NOMO-1 (cell line): ENCODE measurements around the gene TMEM255A.
A peak's percentile ranks its signal among the peaks of the same experiment; 100 is the strongest.
"Not testable (repeated sequence)": the region's sequence is repeated elsewhere in the genome, so short reads cannot be mapped to it uniquely, and the experiment has no call there.

Source experiments
- DNase-seq, 2 experiments: peaks; one replicate each; lab custom pipeline; 2025; ENCODE audit not compliant: unreplicated experiment in 2 of 2; lab: John Stamatoyannopoulos, UW

TMEM255A gene

DNA sequence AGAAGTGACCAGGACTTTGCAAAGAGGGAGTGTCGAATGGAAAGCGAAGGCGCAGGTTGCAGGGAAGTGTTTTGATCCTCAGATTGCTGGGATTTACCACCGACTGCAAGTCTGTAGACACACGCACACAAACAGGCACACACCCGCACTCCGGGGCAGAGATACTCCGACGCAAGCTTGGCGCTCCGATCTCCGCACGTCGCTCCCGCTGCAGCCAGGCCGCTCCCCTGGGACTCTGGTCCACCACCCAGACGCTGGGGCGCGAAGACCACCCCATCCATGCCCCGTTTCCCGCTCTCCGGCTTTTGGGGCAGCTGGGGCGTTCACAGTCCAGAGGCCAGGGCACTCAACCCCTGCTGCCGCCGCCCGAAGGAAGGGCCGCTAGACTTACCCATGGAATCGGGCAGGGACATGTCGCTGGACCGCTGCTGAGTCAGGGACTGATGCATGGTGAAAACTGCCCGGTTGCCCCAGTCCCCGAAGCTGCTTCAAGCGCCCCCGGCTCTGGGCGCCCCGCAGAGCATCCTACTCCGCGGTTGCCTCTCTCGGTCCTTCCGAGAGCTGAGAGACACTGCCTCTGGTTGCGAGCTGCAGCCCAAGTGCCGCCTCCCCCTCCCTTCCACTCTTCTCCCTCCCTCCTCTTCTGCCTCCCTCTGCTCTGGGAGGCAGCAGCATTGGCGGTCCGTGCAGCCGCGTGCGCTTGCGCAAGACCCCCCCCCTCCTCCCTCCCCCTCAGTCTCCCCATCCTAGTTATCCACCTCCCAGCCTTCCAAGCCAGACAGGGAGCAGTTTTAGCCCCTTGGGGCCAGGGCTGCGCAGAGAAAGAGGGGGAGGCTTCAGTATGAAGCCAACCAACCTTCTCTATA, at the start of gene TMEM255A:
TSS of gene TMEM255A (minus strand) at position 601 of the 866 bp plus-strand sequence. CDS start at position 449, 152 bp downstream.
- no peak for DNase-seq

DNA sequence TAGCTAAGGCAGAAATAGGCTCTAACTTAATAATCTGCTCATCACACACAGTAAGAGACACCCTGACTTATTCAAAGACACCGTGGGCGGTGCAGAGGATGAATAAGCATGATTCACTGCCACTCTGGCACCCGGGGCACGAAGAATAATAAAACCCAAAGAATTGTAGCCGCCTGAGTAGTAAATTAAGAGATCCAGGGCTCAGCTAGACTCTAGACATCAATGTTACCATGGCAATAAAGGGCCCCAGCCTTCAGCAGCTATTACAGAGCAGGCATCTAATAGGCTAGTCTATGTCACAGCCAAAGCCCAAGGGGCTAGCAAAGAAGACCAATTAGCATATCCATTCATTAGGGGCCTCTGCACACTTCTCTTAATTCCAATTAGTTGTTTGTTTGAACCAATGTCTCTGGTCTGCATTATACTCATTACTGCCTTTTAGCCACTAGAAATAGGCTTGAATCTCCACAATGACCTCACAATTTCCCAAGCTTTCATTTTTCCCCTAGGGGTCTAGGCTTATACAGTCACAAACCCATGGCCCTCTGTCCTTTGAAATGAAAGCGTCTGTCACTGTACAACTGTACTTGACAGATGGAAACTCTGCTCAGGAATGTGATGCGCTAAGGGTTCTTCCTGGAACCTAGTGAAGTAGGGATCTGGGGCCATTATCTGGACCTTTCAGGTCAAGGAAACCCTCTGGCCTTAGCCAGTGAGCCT, 47.6 kb upstream of the TMEM255A start:
- DNase-seq = no peak

DNA sequence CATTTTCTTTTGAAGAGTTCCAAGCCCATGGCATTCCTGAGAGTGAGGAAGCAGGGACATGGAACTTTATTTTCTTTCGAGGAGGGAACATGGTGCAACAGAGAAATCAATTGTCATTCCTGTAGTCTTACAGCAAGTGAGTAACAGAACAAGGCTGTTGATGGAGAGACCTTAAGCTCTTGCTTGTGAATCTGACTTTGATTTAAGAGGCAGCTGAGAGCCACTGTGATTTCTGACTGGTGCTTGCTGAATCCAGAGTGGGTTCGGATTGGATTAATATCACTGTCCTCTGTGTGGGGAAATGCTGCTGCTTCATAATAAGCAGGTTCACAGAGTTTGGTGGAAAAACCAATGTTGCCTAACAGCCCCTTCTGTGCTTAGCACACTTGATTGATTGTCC, 45.9 kb upstream of the TMEM255A start:
- DNase-seq = no peak

DNA sequence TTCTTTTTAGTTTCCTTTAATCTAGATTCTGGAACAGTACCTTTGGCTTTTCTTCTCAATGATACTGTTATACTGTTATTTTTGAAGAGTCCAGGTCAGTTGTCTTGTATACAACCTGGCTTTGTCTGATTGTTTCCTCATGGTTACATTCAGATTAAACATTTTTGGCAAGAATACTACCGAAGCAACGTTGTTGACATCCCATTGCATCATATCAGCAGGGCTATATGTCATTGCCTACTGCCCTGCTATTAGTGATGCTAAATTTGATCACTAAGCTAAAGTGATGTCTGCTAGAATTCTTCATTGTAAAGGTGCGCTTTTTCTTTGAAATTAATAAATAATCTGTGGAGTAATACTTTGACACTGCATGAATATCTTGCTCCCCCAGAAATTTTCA, 44.8 kb upstream of the TMEM255A start:
- no peak for DNase-seq

DNA sequence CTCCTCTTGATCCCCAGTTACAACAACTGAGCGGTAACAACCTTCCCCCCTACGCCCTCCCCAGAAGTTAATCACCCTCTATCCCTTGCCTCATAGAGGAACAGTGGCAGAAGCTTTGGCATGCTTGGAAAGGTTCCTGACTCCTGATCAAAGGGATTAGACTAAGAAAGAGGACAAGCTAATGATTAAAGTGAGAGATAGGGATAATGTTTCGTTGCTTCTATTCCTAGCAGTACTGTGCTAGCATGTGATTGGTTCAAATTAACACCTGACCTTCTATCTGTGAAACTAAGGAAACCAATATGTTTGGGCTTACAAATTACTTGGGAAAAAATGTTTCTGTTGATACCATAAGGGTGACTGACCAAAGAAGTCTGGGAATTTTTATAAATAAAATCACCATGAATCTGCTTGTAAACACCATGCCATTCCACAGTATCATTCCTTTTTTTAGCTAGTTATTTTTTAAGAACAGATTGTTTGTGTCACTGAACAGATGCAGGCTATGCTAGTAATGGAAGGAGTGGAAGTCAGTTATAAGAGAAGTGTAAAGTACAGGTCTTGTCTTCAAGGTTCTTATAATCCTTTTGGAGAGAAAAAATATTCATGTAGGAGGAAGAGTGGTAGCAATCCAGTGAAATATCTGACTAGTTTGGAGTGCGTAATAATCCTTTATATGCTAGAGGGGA, 39.3 kb upstream of the TMEM255A start:
- DNase-seq = no peak

DNA sequence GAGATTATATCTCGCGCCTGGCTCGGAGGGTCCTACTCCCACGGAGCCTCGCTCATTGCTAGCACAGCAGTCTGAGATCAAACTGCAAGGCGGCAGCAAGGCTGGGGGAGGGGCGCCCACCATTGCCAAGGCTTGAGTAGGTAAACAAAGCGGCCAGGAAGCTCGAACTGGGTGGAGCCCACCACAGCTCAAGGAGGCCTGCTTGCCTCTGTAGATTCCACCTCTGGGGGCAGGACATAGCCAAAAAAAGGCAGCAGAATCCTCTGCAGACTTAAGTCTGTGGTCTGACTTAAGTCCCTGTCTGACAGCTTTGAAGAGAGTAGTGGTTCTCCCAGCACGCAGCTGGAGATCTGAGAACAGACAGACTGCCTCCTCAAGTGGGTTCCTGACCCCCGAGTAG, 33.3 kb upstream of the TMEM255A start:
- not testable (repeated sequence) for DNase-seq

DNA sequence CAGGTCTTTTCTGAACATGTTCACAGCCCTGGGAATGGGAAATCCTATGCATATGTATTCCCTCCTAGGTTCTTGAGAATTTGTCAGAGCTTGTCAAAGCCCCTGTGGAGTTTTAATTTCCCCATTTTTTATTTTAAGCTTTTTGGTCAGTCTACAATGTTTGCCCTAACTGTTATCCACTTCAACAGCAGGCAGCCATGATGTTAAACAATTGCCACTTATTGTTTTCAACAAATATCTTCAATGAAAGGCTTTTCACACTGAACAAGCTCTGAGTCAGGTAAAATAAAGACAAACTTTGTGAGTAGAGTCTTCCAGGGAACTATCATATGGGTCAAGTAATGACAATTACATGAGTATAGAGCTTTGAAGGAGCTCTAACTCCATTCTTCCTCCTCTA, 25.6 kb upstream of the TMEM255A start:
- DNase-seq = no peak

DNA sequence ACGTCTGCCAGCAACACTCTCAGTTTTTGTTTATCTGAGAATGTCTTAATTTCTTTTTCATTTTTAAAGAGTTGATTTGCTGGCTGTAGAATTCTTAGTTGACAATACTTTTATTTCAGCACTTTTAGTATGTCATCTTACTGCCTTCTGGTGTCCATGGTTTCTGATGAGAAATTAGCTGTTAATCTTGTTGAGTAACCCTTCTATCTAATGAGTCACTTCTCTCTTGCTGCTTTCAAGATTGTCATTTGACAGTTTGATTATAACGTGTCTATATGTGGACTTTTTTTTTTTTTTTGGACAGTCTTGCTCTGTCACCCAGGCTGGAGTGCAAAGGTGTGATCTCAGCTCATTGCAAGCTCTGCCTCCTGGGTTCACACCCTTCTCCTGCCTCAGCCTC, 24.0 kb upstream of the TMEM255A start:
- peak in 1 of 2 experiments; percentile 57 for DNase-seq

DNA sequence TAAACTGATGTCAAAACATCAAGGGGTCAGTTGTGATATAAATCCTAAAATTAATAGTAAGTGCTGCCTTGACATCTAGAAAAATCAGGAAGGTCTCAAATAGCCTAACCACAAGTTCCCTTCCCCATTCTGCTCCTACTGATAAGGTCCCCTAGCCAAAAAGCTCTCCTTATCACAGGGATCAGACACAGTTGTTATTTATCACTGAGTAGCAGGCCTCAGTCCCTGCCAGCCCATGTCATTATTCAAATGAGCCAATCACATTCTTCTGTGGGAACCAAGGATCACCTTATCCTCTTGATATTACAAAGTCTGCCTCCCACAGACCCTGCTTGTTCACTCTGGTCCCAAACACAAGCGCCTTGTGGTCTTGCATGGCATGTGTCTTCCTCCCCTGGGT, 23.3 kb upstream of the TMEM255A start:
- peak in 1 of 2 experiments; percentile 22 for DNase-seq

DNA sequence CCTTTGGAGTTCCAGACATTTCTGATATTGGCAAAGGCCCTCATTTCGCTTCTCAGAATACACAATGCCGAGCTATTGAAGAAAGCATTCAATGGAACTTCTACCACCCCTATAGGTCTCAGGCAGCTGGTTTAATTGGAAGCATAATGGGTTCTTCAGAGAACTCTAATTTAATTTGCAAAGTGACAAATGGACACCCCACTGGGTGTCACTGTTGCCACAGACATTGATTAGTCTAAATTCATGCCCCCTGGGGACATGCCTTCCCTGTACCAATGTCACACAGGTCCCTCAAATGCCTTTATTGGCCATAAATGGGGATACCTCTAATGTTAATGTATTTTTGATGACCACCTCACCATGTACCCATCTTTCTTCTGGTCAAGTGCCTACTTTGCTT, 22.9 kb upstream of the TMEM255A start:
- DNase-seq = no peak

DNA sequence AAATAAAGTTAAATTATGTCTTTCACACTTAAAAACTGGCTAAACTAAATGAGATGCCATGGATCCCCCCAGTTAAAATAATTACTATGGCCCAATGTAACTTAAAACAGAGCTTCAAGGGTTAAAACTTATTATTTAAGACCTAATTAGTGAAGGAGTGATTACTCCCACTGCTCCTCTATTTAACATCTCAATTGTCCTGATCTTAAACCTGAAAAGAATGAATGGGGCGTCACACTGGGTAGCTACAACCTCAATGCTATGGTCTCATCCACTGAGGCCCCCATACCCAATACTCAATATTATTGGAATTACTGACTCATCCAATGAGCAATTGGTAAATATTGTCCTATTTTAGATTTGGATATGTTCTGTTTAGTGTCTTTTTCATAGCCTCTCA, 21.1 kb upstream of the TMEM255A start:
- no peak for DNase-seq

DNA sequence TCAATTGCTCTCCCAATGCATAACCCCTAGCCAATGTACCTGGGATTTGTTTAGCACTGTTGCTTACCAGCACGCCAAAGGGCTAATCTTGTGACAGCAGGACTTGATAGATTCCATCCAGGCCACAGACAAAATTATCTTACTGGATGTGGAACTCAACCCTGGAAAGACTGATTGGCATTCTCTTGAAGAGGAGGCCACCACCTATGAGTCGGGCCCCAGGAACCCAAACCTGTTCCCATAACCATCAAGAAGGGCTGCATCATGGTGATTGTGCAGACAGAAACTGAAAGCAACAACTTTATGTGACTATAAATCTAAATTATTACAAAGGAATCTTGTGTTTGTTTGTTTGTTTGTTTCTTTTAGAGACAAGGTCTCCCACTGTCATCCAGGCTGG, 19.9 kb upstream of the TMEM255A start:
- no peak for DNase-seq

DNA sequence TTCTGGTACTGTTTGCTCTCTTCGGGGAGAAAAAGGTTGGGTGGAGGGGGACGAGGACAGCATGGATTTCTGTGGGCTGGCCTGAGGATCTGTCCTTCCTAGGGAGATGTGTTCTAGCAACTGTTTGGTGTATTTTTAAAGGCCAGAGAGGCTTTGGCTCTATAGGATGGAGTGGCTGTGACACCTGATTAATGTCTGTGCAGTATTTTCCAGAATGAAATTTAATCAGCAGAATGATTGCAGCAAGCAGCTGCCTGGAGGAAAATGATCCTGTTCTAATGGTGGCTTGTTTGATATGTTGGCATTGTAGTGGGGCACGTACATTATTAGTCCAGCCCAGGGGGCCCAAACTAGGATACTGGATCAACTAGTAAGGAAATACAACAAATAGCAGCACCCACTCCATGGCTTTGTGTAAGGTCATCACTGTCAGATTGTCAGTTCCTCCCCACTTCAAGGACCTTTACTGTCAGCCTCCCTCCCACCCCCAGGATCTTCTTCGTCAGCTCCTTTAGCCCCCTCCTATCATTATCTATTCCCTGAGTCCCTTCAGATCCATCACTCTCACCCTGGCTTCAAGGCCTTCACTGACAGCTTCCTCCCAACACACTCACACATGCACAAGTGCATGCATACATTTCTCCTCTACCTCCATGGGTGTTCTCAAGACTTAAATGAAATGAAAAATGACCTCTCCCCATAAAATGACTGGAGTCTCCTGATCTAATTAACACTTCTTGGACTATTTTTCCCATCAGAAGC, 10.4 kb upstream of the TMEM255A start:
- DNase-seq = no peak

DNA sequence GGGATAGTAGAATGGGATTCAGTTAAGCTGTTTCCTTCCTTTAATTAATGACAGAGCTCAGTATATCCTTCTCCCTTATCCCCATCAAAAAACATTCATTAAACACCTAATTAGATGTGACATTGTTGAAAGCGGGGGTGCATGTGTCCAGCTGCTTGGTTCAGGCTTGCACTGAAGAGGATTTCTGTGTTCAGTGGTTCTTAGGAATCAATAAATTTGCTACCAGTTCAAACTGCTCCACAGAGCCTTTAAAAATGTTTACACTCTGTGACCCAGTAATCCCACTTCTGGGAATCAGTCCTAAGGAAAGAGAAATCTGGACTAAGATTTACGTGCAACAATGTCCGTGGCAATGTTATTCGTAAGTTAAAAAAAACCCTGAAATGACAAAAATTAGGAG, 7.2 kb upstream of the TMEM255A start:
- no peak for DNase-seq

DNA sequence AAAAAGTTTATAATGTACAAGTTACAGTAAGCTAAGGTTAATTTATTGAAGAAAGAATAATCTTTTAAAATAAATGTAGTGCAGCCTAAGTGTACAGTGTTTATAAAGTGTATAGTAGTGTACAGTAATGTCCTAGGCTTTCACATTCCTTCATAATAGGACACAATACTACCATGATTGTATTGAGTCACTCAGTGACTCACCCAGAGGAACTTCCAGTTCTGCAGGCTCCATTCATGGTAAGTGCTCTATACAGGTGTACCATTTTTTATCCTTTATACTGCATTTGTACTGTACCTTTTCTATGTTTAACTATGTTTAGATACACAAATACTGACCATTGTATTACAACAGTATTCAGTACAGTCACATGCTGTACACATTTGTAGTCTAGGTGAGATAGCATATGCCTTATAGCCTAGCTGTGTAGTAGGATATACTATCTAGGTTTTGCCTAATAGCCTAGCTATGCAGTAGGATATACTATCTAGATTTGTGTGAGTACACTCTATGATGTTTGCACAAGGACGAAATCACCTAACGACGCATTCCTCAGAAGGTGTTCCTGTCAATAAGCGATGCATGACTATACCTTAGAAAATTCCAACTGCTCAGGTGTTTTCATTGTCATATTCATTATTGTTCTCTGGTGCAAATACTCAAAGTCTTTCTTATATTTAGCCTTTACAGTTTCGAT, 5.5 kb upstream of the TMEM255A start:
- DNase-seq = no peak

DNA sequence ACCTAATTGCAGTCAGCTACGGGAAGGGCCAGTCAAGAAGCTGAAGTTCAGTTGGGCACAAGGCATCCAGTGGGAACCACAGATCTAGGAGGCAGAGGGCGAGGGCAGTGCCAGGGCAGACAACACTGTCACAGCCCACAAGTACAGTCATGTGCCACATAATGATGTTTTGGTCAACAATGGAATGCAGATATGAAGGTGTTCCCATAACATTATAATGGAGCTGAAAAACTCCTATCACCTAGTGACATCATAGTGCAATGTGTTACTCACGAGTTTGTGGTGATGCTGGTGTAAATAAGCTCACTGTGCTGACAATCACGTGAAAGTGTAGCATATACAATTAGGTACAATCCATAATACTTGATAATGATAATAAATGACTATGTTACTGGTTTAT, 4.5 kb upstream of the TMEM255A start:
- DNase-seq = no peak

DNA sequence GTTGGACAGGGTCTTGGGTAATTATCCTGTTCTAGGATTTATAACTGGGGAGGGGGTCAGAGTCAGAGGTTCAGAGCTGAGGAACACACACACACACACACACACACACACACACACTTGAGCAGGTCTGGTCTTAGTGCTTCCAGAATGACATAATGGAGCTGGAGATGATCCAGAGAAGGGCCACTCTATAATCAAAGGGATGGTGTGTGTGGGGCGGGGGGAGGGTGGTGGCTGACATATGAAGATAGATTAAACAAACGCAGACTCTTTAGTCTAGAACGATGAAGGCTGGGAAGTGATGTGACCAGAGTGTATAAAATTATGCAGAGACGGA, 434 bp upstream of the TMEM255A start:
- no peak for DNase-seq

DNA sequence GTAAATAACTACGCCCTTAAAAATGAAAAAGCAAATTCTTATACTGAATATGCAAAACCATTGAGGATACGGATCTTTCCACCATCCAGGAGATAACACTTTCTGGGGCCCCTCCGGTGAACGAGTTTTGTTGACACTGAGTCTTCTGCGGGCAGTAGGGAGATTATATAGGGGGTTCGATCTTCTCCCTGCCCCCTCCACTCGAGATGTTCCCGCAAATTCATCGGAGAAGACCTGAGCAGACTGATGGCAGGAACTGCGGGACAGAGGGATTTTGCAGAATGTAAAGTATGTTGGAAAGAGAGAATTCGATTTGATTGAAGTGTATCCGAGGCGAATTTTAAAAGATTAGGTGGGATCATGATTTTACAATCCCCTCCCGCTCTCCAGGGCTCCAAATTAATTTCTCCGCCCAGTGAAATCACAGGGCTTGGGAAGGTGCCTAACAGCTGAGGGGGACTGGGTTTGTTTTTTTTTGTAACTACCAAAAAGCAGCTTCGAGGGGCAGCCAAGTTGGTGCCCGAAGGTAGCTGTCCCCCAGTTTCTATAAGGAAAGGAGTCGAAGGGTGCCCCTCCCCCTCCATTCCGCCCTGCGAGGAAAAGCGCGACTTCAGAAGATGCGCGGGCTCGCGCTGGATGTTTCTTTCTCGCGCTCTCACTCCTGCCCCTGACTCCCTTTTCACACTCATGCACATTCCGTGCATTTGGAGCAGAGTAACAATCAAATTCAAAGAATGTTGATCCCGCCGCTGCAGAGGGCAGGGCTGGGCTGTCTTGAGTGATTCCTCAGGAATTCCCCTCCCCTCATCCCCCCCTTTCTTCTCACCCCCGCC, 1.2 kb downstream of the TMEM255A start:
- no peak for DNase-seq
